Spinal cord (tissue), 10 donors: ENCODE data around the gene LGR6. TPM values are rescaled to one million over a fixed set of nuclear protein-coding genes. Genes with fewer than 3 reads are reported as not detected.
"Not testable (repeated sequence)": the region's sequence is repeated elsewhere in the genome, so short reads cannot be mapped to it uniquely, and the experiment has no call there.

Source experiments
- DNase-seq, 6 donors: peaks; one replicate each; pipeline versions ENCODE4 v3.0.0 to v3.0.0-alpha.2; 2013 to 2015; ENCODE audit warnings: low spot score in 6 of 6, low read depth in 4 of 6
- H3K27ac ChIP-seq: one replicate; pipeline ENCODE4 v1.5.1; 2013; ENCODE audit warnings: low read depth, low read length, control low read depth
- H3K27me3 ChIP-seq: one replicate; pipeline ENCODE4 v1.6.1; 2013; ENCODE audit warnings: low read length; ENCODE audit not compliant: control insufficient read depth, insufficient read depth
- H3K36me3 ChIP-seq: one replicate; pipeline ENCODE4 v1.6.1; 2013; ENCODE audit warnings: low read length; ENCODE audit not compliant: control insufficient read depth, insufficient read depth
- H3K4me1 ChIP-seq: one replicate; pipeline ENCODE4 v1.6.1; 2013; ENCODE audit warnings: low read length; ENCODE audit not compliant: control insufficient read depth, insufficient read depth
- H3K4me3 ChIP-seq: one replicate; pipeline ENCODE4 v1.5.1; 2013; ENCODE audit warnings: low read depth, low read length, control low read depth
- H3K9me3 ChIP-seq: one replicate; pipeline ENCODE4 v1.6.1; 2013; ENCODE audit warnings: low read length; ENCODE audit not compliant: control insufficient read depth, insufficient read depth
- WGBS: methylation state at CpG from one replicate; pipeline ENCODE4 v1.1.5; 2013; ENCODE audit warnings: missing lambda C conversion rate; ENCODE audit not compliant: insufficient coverage; 5-methylcytosine and 5-hydroxymethylcytosine counted together
- polyA plus RNA-seq, 2 donors: library from polyadenylated mRNA; unstranded; fragments of 120-200 nt; gene quantifications; one replicate each; pipeline ENCODE4 v1.2.1, GENCODE V29; 2013; ENCODE audit not compliant: insufficient read length in 2 of 2
- total RNA-seq, 2 donors: library from RNA; depleted of rRNA in 1 of 2; stranded (reverse); fragments of 120-200 nt in 1 of 2; fragments of >200 nt in 1 of 2; gene quantifications; one replicate each; pipeline versions ENCODE4 v1.2.3 to v1.2.4, GENCODE V29; 2013 to 2014
- donor health status: healthy.

The LGR6 gene
- total and polyA plus RNA-seq, 4 donors: 1.0 to 6.1 (median 3.7) TPM

- no peak overlapping the region for H3K4me3 ChIP-seq
- H3K27me3 ChIP-seq: no peaks in the 10 kb centered on the region
- 68% methylated on average over 7 of the region's 8 CpGs for WGBS
- no peak for DNase-seq
- H3K9me3 ChIP-seq: no peaks in the 10 kb centered on the region
- no peak overlapping the region for H3K27ac ChIP-seq
- H3K4me1 ChIP-seq: peaks cover 21% of the 10 kb centered on the region
- peaks cover 2% of the 10 kb centered on the region for H3K36me3 ChIP-seq
Measured at GRCh38 chr1:202187041-202187671, 6.4 kb upstream of the LGR6 start.

GRCh38 chr1:202187697-202188407 is 5.7 kb upstream of the LGR6 start:
- Histone ChIP-seq H3K36me3 (peaks cover 2% of the 10 kb centered on the region), H3K4me3 (no peak overlapping the region), H3K9me3 (no peaks in the 10 kb centered on the region), H3K27ac (no peak overlapping the region), H3K27me3 (peaks cover 3% of the 10 kb centered on the region), H3K4me1 (peaks cover 22% of the 10 kb centered on the region)
- no peak for DNase-seq
- 65% methylated on average over 6 of the region's 8 CpGs for WGBS

- H3K4me3 ChIP-seq: no peak overlapping the region
- WGBS: 61% methylated on average over 16 of the region's 20 CpGs
- H3K9me3 ChIP-seq: no peaks in the 10 kb centered on the region
- DNase-seq: peak in 3 of 6 donors; percentile 21 to 69 (median 68)
- peaks cover 34% of the 10 kb centered on the region for H3K4me1 ChIP-seq
- H3K27ac ChIP-seq: no peak overlapping the region
- peaks cover 2% of the 10 kb centered on the region for H3K36me3 ChIP-seq
- H3K27me3 ChIP-seq: peaks cover 14% of the 10 kb centered on the region
Measured at GRCh38 chr1:202189001-202189790, 4.4 kb upstream of the LGR6 start.

GRCh38 chr1:202189918-202190715 is 3.5 kb upstream of the LGR6 start:
- H3K27me3 ChIP-seq: peaks cover 22% of the 10 kb centered on the region
- peaks cover 2% of the 10 kb centered on the region for H3K36me3 ChIP-seq
- DNase-seq: no peak
- no peak overlapping the region for H3K4me3 ChIP-seq
- H3K27ac ChIP-seq: no peak overlapping the region
- 62% methylated on average over 7 of the region's 7 CpGs for WGBS
- H3K9me3 ChIP-seq: no peaks in the 10 kb centered on the region
- H3K4me1 ChIP-seq: peaks cover 28% of the 10 kb centered on the region

- WGBS: no CpG with 5 or more reads among the region's 33 CpGs
- not testable (repeated sequence) for H3K9me3 ChIP-seq
Measured at GRCh38 chr1:202191391-202191790, 2.2 kb upstream of the LGR6 start.

GRCh38 chr1:202192770-202193613 is 607 bp upstream of the LGR6 start:
- no peak overlapping the region for H3K27ac ChIP-seq
- 39% methylated on average over 15 of the region's 18 CpGs for WGBS
- peak in 2 of 6 donors; percentile 57 to 58 for DNase-seq
- H3K27me3 ChIP-seq: peaks cover 30% of the 10 kb centered on the region
- H3K4me1 ChIP-seq: peaks cover 17% of the 10 kb centered on the region
- no peak overlapping the region for H3K4me3 ChIP-seq
- no peaks in the 10 kb centered on the region for H3K36me3 ChIP-seq
- no peaks in the 10 kb centered on the region for H3K9me3 ChIP-seq

More at GRCh38 chr1:202191391-202191790, 2.2 kb upstream of the LGR6 start:
- H3K27me3 ChIP-seq: peaks cover 30% of the 10 kb centered on the region
- H3K4me3 ChIP-seq, H3K36me3 ChIP-seq, H3K27ac ChIP-seq, DNase-seq: not testable (repeated sequence)
- peaks cover 26% of the 10 kb centered on the region for H3K4me1 ChIP-seq

GRCh38 chr1:202194328-202194648 is 689 bp downstream of the LGR6 start:
- no peaks in the 10 kb centered on the region for H3K36me3 ChIP-seq
- WGBS: 44% methylated on average over 11 of the region's 11 CpGs
- no peaks in the 10 kb centered on the region for H3K9me3 ChIP-seq
- H3K4me3 ChIP-seq: no peak overlapping the region
- no peak for DNase-seq
- peaks cover 18% of the 10 kb centered on the region for H3K4me1 ChIP-seq
- H3K27me3 ChIP-seq: peaks cover 30% of the 10 kb centered on the region
- H3K27ac ChIP-seq: no peak overlapping the region

- H3K4me1 ChIP-seq: peaks cover 33% of the 10 kb centered on the region
- no peak overlapping the region for H3K27ac ChIP-seq
- 77% methylated on average over 5 of the region's 7 CpGs for WGBS
- DNase-seq: no peak
- H3K27me3 ChIP-seq: peaks cover 27% of the 10 kb centered on the region
- no peaks in the 10 kb centered on the region for H3K9me3 ChIP-seq
- H3K4me3 ChIP-seq: no peak overlapping the region
- no peaks in the 10 kb centered on the region for H3K36me3 ChIP-seq
Measured at GRCh38 chr1:202197653-202198365, 4.2 kb downstream of the LGR6 start.
